Gastroesophageal sphincter (tissue), 4 donors: ENCODE measurements around the gene HOPX. TPM values are rescaled to one million over a fixed set of nuclear protein-coding genes. Genes with fewer than 3 reads are reported as not detected.

Source experiments
- ATAC-seq: fragments of 150-250 bp; one replicate; pipeline ENCODE4 v1.9.1; 2016; ENCODE audit warnings: mild to moderate bottlenecking, moderate library complexity
- H3K27ac ChIP-seq, 4 donors: fragments of 200-600 bp; sonication (generic) in 3 of 4; 1 replicate in 3 of 4; 2 replicates in 1 of 4; pipeline ENCODE4 v1.5.1; 2016 to 2019
- H3K27me3 ChIP-seq: fragments of 200-600 bp; sonication (generic); one replicate; pipeline ENCODE4 v1.5.1; 2019
- H3K36me3 ChIP-seq, 2 donors: fragments of 200-600 bp; sonication (generic); one replicate each; pipeline ENCODE4 v1.5.1; 2019; ENCODE audit warnings: control low read depth in 1 of 2
- H3K4me1 ChIP-seq, 3 donors: fragments of 200-600 bp; sonication (generic); 1 replicate in 2 of 3; 2 replicates in 1 of 3; pipeline ENCODE4 v1.5.1; 2016 to 2019; ENCODE audit warnings: control low read depth in 2 of 3
- H3K4me3 ChIP-seq, 2 donors: fragments of 200-600 bp; sonication (generic); one replicate each; pipeline ENCODE4 v1.5.1; 2019; ENCODE audit warnings: mild to moderate bottlenecking in 1 of 2, moderate library complexity in 1 of 2
- H3K9me3 ChIP-seq, 3 donors: fragments of 200-600 bp; sonication (generic); one replicate each; pipeline ENCODE4 v1.5.1; 2017 to 2019; ENCODE audit warnings: control low read depth in 2 of 3
- CTCF ChIP-seq, 4 experiments: fragments of 200-600 bp in 2 of 4; fragments of 450-650 bp in 2 of 4; sonication (generic) in 1 of 4; IDR thresholded peaks; one replicate each; pipeline ENCODE4 v1.5.1; 2017 to 2019; ENCODE audit warnings: antibody characterized with exemption in 4 of 4, mild to moderate bottlenecking in 2 of 4, moderate library complexity in 2 of 4
- EP300 ChIP-seq: sonication (generic); formaldehyde crosslinking; IDR thresholded peaks from one replicate; pipeline ENCODE4 v1.6.1; 2017; ENCODE audit warnings: antibody characterized with exemption, mild to moderate bottlenecking
- POLR2A ChIP-seq, 2 donors: fragments of 450-650 bp; IDR thresholded peaks; one replicate each; pipeline ENCODE4 v1.6.1; 2017; ENCODE audit warnings: antibody characterized with exemption in 2 of 2, mild to moderate bottlenecking in 2 of 2, moderate library complexity in 1 of 2
- POLR2AphosphoS5 ChIP-seq: sonication (generic); formaldehyde crosslinking; IDR thresholded peaks from one replicate; pipeline ENCODE4 v1.6.1; 2017; ENCODE audit warnings: antibody characterized with exemption
- WGBS, 2 donors: methylation state at CpG; one replicate each; pipeline ENCODE4 v1.1.5; 2018; ENCODE audit warnings: low coverage in 1 of 2; 5-methylcytosine and 5-hydroxymethylcytosine counted together
- total RNA-seq, 4 donors: library from RNA; depleted of rRNA; stranded (reverse); fragments of >200 nt; gene quantifications; one replicate each; pipeline ENCODE4 v1.1.0, GENCODE V29; 2016

Gene HOPX
- total RNA-seq, 4 donors from 2014 or later = 2.7 to 31.7 (median 6.6) TPM

GRCh38 chr4:56649445-56650261 lies 31.4 kb downstream of the HOPX start:
- whole genome bisulfite sequencing, 2 donors = 65 to 92% methylated on average over 2 of the region's 5 CpGs
- Histone ChIP-seq H3K27me3 (peaks cover 23% of the 10 kb centered on the region), H3K27ac (no peak overlapping the region), H3K9me3 (no peaks in the 10 kb centered on the region), H3K36me3 (no peaks in the 10 kb centered on the region), H3K4me3 (no peak overlapping the region), H3K4me1 (peaks cover 0 to 10% (median 0%) of the 10 kb centered on the region in 3 donors)
- TF ChIP-seq POLR2A (IDR thresholded peaks at IDR 0.05) (no peak), CTCF (IDR thresholded peaks at IDR 0.05) (no peak), POLR2AphosphoS5 (no peak), EP300 (no peak)
- no peak for ATAC-seq

GRCh38 chr4:56648824-56649151 lies 32.3 kb downstream of the HOPX start:
- TF ChIP-seq CTCF (IDR thresholded peaks at IDR 0.05) = no peak
- no peak for ATAC-seq
- no peak overlapping the region for H3K4me3 ChIP-seq
- peaks cover 0 to 2% (median 0%) of the 10 kb centered on the region in 3 donors for H3K4me1 ChIP-seq
- H3K27ac ChIP-seq = no peak overlapping the region
- peaks cover 16% of the 10 kb centered on the region for H3K27me3 ChIP-seq
- no peaks in the 10 kb centered on the region for H3K36me3 ChIP-seq
- H3K9me3 ChIP-seq = no peaks in the 10 kb centered on the region

GRCh38 chr4:56648021-56648823 lies 32.9 kb downstream of the HOPX start:
- no peaks in the 10 kb centered on the region for H3K4me1 ChIP-seq
- ATAC-seq = no peak
- no peak for TF ChIP-seq EP300
- H3K27me3 ChIP-seq = peaks cover 10% of the 10 kb centered on the region
- 93 to 100% methylated on average over 2 to 5 of the region's 5 CpGs for WGBS, 2 donors
- H3K4me3 ChIP-seq = no peak overlapping the region
- H3K27ac ChIP-seq = no peak overlapping the region
- no peaks in the 10 kb centered on the region for H3K9me3 ChIP-seq
- H3K36me3 ChIP-seq = no peaks in the 10 kb centered on the region

- Histone ChIP-seq H3K27ac (no peak overlapping the region), H3K4me1 (no peaks in the 10 kb centered on the region), H3K9me3 (no peaks in the 10 kb centered on the region), H3K36me3 (no peaks in the 10 kb centered on the region), H3K27me3 (no peaks in the 10 kb centered on the region), H3K4me3 (no peak overlapping the region)
- TF ChIP-seq POLR2A (IDR thresholded peaks at IDR 0.05) = no peak
- no peak for TF ChIP-seq CTCF (IDR thresholded peaks at IDR 0.05)
- TF ChIP-seq POLR2AphosphoS5 = no peak
- TF ChIP-seq EP300 = no peak
- ATAC-seq = no peak
- WGBS, 2 donors = 88 to 100% methylated on average over 1 of the region's 1 CpG
Observed at GRCh38 chr4:56646341-56646740, 34.8 kb downstream of the HOPX start.

GRCh38 chr4:56643596-56643995 lies 37.5 kb downstream of the HOPX start:
- Histone ChIP-seq H3K27ac (no peak overlapping the region), H3K36me3 (no peaks in the 10 kb centered on the region), H3K4me3 (no peak overlapping the region), H3K27me3 (no peaks in the 10 kb centered on the region), H3K4me1 (no peaks in the 10 kb centered on the region), H3K9me3 (no peaks in the 10 kb centered on the region)
- TF ChIP-seq POLR2AphosphoS5 = no peak
- no peak for TF ChIP-seq EP300
- TF ChIP-seq CTCF (IDR thresholded peaks at IDR 0.05) = no peak
- TF ChIP-seq POLR2A (IDR thresholded peaks at IDR 0.05) = no peak
- WGBS, 2 donors = 94 to 100% methylated on average over 4 to 5 of the region's 6 CpGs
- no peak for ATAC-seq
